HG03460 (cell line): ENCODE data around the gene JUP.

Experiments used
- ATAC-seq: cut with Tn5 transposase; IDR thresholded peaks from one replicate; pipeline ENCODE4 v1.9.1; 2021; ENCODE audit not compliant: unreplicated experiment

JUP gene

GRCh38 chr17:41724476-41725050 is 61.9 kb downstream of the JUP start:
- ATAC-seq, result no peak

GRCh38 chr17:41723801-41724475 is 62.6 kb downstream of the JUP start:
- ATAC-seq, result no peak

GRCh38 chr17:41722231-41722630 is 64.3 kb downstream of the JUP start:
- no peak for ATAC-seq

- no peak for ATAC-seq
These were observed 68.2 kb downstream of the JUP start for GRCh38 chr17:41718287-41718645.

- ATAC-seq, result no peak
These were observed 68.9 kb downstream of the JUP start for GRCh38 chr17:41717408-41718286.

GRCh38 chr17:41711669-41712400 is 74.7 kb downstream of the JUP start, which contains the start of gene GAST:
TSS of gene GAST (plus strand) at chr17:41712331. CDS start at chr17:41715437, 3,106 bp downstream.
- ATAC-seq, result no peak

GRCh38 chr17:41710472-41711090 is 75.9 kb downstream of the JUP start:
- ATAC-seq, result no peak

GRCh38 chr17:41707803-41708669 is 78.5 kb downstream of the JUP start:
- no peak for ATAC-seq

GRCh38 chr17:41705271-41705991 is 81.1 kb downstream of the JUP start:
- ATAC-seq, result no peak
